Fibroblast of pulmonary artery (primary cell): ENCODE measurements around the gene CSMD2.

Source experiments
- DNase-seq: peaks from one replicate; pipeline ENCODE4 v3.0.0-alpha.2; 2010; ENCODE audit warnings: low read depth
- H3K4me3 ChIP-seq: replicated peaks from 2 replicates; pipeline ENCODE4 v1.5.1; 2011; ENCODE audit warnings: low read depth, mild to moderate bottlenecking, control low read depth, low read length, moderate library complexity
- TF ChIP-seq, protein P1 (sequence below): IDR thresholded peaks from 2 replicates; pipeline ENCODE4 v1.5.1; 2011; ENCODE audit warnings: mild to moderate bottlenecking, control low read depth, low read length, inconsistent platforms; ENCODE audit errors: missing control alignments

Gene CSMD2

DNA sequence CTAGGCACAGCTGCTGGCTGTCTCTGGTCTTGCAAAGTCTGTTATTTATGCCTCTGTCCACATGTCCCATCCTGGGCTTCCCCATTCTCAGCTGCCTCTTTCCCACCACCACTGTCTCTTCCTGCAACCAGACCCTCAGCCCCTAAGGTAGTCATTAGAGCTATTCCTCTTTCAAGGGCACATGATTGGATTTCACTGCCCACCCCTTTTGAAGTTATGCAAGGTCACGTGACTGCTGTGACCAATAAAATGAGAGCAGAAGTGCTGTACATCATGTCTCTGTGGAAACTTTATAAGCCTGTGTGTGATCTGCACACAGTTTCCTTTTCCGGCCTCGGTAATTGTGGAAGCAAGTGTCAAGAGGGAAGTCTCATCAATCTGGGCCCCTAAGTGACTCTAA, 437.7 kb downstream of the CSMD2 start:
- H3K4me3 ChIP-seq: no peak overlapping the region
- no peak for DNase-seq
- TF ChIP-seq, protein P1, sequence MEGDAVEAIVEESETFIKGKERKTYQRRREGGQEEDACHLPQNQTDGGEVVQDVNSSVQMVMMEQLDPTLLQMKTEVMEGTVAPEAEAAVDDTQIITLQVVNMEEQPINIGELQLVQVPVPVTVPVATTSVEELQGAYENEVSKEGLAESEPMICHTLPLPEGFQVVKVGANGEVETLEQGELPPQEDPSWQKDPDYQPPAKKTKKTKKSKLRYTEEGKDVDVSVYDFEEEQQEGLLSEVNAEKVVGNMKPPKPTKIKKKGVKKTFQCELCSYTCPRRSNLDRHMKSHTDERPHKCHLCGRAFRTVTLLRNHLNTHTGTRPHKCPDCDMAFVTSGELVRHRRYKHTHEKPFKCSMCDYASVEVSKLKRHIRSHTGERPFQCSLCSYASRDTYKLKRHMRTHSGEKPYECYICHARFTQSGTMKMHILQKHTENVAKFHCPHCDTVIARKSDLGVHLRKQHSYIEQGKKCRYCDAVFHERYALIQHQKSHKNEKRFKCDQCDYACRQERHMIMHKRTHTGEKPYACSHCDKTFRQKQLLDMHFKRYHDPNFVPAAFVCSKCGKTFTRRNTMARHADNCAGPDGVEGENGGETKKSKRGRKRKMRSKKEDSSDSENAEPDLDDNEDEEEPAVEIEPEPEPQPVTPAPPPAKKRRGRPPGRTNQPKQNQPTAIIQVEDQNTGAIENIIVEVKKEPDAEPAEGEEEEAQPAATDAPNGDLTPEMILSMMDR: no peak

DNA sequence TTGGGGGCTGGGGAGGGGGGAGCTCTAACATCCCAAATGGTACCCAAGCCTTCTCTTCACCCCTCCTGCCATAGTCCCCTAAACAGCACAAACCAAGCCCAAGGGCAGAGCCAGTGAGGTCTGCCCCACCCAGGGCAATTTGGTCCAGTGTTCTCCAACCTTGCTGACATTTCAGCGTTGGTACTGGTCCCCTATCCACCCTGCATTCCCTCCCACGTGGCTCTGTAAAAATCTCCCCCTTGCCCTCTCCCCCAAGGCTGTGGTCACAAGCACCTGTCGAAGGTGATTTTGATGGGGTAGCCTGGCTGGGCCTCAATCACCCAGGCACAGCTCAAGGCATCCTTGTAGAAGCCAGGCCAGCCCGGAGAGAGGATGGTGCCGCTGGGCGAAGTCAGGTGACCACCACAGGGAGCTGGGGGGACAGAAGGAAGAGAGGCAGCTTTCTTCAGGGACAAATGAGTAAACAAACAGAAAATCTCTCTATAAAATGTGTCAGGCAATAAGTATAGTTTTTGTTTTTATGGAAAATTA, 438.7 kb downstream of the CSMD2 start:
- H3K4me3 ChIP-seq: no peak overlapping the region
- no peak for DNase-seq
- TF ChIP-seq, protein P1: no peak

DNA sequence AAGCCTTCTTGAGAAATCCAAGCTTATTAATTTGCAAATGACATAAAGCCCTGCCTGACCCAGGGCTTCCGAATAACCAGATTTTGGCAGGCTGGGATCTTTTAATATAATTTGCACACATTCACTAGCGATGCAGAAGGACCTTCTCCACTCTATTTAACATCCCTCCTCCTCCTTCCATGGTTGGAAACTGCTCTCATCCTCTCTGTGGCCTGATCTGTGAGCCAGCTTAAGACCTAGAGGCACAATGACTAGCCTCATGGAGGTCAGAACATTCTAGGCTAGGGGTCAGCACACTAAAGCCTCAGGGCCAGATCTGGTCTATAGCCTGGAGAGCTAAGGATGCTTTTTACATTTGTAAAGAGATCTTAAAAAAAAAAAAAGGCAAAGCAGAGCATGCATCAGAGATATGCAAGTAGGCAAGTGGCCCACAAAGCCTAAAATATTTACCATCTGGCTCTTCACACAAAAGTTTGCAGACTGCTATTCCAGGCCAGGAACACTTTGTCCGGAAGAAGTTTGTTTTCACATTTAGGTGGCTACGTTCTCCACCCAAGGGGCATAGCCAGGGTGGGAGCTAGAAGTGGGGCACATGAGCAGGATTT, 439.4 kb downstream of the CSMD2 start:
- H3K4me3 ChIP-seq: no peak overlapping the region
- TF ChIP-seq, protein P1: no peak
- no peak for DNase-seq

DNA sequence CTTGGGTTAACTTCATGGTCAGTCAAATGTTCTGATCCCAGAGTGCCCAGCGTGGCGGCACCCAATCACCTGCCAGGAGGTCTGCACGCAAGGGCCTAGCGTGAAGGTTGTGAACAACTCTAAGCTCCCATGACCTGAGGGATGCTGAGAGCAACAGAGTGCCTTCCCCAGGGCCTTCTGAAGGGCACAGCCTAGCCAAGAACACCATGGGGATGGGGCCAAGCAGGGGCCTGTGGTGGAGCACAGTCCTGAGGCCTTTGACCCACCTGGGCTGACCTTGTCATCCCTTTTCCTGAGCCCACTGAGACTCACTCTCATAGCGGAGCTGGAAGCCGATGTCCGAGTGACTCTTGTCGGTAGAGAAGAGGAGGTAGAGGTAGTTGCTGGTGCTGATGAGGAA, 440.0 kb downstream of the CSMD2 start:
- DNase-seq: no peak
- H3K4me3 ChIP-seq: no peak overlapping the region
- TF ChIP-seq, protein P1: no peak

DNA sequence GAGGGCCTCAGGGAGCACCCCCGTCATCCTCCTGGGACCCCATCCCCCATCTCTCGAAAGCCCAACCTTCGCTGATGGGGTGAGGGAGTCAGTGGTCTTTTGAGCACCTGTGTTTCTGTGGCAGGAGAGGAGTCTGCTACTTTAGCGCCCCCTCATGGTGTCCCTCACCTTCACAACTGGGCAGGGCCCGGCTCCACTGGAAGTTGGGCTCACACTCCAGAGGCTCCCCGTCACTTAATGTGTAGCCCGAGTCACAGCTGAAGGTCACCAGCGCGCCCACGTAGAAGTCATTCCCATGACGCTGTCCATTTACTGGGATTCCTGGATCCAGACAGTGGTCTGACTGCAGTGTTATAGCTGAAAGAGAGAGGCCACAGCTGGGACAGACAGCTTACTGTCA, 440.7 kb downstream of the CSMD2 start:
- H3K4me3 ChIP-seq: no peak overlapping the region
- DNase-seq: no peak
- TF ChIP-seq, protein P1: no peak

DNA sequence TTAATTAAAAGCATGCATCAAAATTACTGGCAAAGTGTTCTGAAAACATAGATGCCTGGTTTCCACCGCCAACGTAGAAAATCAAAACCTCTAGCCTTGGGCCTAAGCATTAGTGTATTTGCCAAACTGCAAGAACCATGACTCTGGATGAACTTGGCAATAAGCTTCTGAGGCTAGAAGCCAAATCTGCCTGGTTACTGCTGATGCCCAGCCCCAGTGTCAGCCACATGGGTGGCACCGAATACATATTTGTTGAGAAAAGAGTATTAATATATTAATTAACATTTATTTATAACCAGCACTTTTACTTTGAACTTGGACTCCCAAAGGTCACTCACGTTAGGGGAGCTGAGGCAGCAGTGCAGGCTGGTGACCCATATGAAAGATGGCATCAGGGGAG, 441.8 kb downstream of the CSMD2 start:
- no peak for DNase-seq
- H3K4me3 ChIP-seq: no peak overlapping the region
- TF ChIP-seq, protein P1: no peak

DNA sequence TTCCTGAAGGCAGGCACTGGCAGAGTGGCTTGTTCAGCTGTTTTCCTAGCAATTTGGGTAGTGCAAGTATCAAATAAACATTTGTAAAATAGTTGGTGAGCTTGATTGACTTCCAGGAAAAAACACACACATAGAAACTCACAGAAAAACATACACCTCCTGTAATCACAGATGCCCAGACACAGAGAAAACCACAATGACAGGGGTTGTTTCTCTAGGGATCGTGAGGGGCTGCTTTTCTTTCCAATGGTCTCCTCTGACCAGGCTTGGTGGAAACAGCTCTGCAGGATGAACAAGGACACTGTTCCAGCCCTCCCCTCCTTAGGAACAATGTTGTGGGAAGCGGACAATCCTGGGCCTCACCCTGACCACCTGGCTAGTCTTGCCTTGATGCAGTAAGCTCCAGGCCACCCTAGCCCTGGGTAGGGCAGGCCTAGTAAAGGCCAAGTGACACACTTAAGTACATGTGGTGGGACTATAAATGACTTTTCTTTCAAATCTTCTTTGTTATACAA, 443.7 kb downstream of the CSMD2 start:
- TF ChIP-seq, protein P1: no peak

More for the DNA sequence above, 443.7 kb downstream of the CSMD2 start:
- no peak for DNase-seq
- H3K4me3 ChIP-seq: no peak overlapping the region
